ENCODE data around the gene CXorf58. TPM values are rescaled to one million over a fixed set of nuclear protein-coding genes. Genes with fewer than 3 reads are reported as not detected.
A peak's percentile ranks its signal among the peaks of the same experiment; 100 is the strongest.

CXorf58 gene
- total and polyA plus RNA-seq, 2 experiments from 2014 or later = 0.56 TPM; not detected in 1

DNA sequence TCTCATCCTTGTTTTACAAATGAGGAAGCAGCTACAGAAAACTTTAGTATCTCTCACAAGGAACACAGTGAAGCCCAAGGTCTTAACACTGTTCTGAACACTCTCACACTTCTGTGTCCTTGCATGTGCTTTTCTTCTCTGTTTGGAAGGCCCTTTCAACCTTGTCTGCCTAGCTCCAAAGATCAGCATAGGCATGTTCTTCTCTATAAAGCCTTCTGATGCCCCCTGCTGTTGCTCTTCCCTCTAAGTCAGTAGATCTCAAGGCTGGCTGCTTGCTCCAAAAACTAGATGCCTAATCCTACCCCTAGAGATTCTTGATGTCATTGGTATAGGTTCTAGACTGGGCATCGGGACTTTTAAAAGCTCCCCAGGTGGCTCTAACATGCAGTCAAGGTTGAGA, 6.0 kb upstream of the CXorf58 start (continued):
- TF ChIP-seq, protein P1, sequence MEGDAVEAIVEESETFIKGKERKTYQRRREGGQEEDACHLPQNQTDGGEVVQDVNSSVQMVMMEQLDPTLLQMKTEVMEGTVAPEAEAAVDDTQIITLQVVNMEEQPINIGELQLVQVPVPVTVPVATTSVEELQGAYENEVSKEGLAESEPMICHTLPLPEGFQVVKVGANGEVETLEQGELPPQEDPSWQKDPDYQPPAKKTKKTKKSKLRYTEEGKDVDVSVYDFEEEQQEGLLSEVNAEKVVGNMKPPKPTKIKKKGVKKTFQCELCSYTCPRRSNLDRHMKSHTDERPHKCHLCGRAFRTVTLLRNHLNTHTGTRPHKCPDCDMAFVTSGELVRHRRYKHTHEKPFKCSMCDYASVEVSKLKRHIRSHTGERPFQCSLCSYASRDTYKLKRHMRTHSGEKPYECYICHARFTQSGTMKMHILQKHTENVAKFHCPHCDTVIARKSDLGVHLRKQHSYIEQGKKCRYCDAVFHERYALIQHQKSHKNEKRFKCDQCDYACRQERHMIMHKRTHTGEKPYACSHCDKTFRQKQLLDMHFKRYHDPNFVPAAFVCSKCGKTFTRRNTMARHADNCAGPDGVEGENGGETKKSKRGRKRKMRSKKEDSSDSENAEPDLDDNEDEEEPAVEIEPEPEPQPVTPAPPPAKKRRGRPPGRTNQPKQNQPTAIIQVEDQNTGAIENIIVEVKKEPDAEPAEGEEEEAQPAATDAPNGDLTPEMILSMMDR (conservative IDR thresholded peaks at IDR 0.05; ENCODE audit: low read depth in 2 of 2) = peak; percentile 16 to 60; a peak in 3 of 4 replicates

DNA sequence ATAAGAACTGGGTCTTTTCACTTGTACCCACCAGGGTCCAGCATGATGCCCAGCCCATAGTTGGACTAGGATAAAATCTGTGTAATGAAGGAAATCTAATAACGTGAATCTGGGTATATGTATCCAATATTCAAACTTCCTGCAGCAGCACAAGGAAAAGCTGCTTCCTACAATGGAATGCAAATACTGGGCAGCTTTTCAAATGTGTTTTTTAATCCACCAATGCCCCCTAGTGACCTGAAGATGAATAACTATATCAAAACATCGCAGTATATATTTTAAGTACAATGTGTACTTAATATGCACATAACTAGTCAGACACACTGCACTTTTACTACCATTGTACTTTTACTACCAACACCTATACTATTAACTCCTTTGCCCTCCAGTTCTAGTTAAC, 5.4 kb upstream of the CXorf58 start:
- H3K4me2 ChIP-seq = 0 out of 2 replicates have a peak overlapping the region, but pooled peaks have one; percentile 55
- H3F3A ChIP-seq (replicated peaks; ENCODE audit: low read depth) = no peaks in the 10 kb centered on the region

DNA sequence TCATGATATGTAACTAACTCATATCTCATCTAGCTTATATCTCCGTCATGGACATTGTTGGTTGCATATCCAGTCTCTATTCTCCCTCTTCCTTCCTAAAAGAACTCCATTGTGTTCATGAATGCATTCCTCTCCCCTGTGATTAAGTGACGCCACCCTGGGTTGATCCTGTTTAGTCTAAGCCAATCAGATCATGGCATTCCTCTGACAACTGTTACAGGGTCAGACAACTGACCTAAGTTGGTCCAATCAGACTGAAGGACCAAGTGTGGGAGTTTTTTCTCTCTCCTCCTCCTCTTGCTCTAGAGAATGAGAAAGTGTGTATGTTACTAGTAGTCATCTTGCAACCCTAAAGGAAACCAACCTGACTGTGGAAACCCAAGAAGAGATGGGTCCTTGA, 3.7 kb upstream of the CXorf58 start:
- Histone ChIP-seq H3K4me2 (no peak overlapping the region), H3K27ac (ENCODE audit: low read depth) (no peak overlapping the region), H3F3A (replicated peaks; ENCODE audit: low read depth) (no peaks in the 10 kb centered on the region; the same call in 1 of the 2 replicates), H3K4me3 (no peak overlapping the region), H3K4me1 (ENCODE audit: insufficient read depth) (peaks cover 22% of the 10 kb centered on the region), H3K79me2 (replicated peaks; ENCODE audit: insufficient read depth) (peaks cover 39% of the 10 kb centered on the region), H4K20me1 (replicated peaks; ENCODE audit: insufficient read depth) (no peaks in the 10 kb centered on the region), H3K36me3 (ENCODE audit: insufficient read depth) (no peaks in the 10 kb centered on the region), H3K27me3 (ENCODE audit: insufficient read depth) (no peaks in the 10 kb centered on the region), H3K9me2 (ENCODE audit: insufficient read depth) (no peaks in the 10 kb centered on the region), H2AFZ (no peak overlapping the region)
- ATAC-seq (no peak), DNase-seq (ENCODE audit: low spot score) (no peak)
- no peaks in the 10 kb centered on the region for H3K9me3 Mint-ChIP-seq
- 0 out of 3 replicates have a peak, but pooled peaks cover 3% of the 10 kb centered on the region for H3K36me3 Mint-ChIP-seq (ENCODE audit: low read depth)
- H3K27ac Mint-ChIP-seq = no peak overlapping the region
- H3K4me3 Mint-ChIP-seq = no peak overlapping the region
- H3K4me1 Mint-ChIP-seq = peaks cover 22% of the 10 kb centered on the region; the same call in 2 of the 3 replicates
- no peaks in the 10 kb centered on the region for H3K27me3 Mint-ChIP-seq (ENCODE audit: insufficient read depth, low read depth, poor library complexity)
- TF ChIP-seq JUNB (IDR thresholded peaks at IDR 0.05; ENCODE audit: unreplicated experiment) (no peak), POLR2AphosphoS5 (IDR thresholded peaks at IDR 0.05; ENCODE audit: low read depth) (no peak)
- TF ChIP-seq, protein P2, sequence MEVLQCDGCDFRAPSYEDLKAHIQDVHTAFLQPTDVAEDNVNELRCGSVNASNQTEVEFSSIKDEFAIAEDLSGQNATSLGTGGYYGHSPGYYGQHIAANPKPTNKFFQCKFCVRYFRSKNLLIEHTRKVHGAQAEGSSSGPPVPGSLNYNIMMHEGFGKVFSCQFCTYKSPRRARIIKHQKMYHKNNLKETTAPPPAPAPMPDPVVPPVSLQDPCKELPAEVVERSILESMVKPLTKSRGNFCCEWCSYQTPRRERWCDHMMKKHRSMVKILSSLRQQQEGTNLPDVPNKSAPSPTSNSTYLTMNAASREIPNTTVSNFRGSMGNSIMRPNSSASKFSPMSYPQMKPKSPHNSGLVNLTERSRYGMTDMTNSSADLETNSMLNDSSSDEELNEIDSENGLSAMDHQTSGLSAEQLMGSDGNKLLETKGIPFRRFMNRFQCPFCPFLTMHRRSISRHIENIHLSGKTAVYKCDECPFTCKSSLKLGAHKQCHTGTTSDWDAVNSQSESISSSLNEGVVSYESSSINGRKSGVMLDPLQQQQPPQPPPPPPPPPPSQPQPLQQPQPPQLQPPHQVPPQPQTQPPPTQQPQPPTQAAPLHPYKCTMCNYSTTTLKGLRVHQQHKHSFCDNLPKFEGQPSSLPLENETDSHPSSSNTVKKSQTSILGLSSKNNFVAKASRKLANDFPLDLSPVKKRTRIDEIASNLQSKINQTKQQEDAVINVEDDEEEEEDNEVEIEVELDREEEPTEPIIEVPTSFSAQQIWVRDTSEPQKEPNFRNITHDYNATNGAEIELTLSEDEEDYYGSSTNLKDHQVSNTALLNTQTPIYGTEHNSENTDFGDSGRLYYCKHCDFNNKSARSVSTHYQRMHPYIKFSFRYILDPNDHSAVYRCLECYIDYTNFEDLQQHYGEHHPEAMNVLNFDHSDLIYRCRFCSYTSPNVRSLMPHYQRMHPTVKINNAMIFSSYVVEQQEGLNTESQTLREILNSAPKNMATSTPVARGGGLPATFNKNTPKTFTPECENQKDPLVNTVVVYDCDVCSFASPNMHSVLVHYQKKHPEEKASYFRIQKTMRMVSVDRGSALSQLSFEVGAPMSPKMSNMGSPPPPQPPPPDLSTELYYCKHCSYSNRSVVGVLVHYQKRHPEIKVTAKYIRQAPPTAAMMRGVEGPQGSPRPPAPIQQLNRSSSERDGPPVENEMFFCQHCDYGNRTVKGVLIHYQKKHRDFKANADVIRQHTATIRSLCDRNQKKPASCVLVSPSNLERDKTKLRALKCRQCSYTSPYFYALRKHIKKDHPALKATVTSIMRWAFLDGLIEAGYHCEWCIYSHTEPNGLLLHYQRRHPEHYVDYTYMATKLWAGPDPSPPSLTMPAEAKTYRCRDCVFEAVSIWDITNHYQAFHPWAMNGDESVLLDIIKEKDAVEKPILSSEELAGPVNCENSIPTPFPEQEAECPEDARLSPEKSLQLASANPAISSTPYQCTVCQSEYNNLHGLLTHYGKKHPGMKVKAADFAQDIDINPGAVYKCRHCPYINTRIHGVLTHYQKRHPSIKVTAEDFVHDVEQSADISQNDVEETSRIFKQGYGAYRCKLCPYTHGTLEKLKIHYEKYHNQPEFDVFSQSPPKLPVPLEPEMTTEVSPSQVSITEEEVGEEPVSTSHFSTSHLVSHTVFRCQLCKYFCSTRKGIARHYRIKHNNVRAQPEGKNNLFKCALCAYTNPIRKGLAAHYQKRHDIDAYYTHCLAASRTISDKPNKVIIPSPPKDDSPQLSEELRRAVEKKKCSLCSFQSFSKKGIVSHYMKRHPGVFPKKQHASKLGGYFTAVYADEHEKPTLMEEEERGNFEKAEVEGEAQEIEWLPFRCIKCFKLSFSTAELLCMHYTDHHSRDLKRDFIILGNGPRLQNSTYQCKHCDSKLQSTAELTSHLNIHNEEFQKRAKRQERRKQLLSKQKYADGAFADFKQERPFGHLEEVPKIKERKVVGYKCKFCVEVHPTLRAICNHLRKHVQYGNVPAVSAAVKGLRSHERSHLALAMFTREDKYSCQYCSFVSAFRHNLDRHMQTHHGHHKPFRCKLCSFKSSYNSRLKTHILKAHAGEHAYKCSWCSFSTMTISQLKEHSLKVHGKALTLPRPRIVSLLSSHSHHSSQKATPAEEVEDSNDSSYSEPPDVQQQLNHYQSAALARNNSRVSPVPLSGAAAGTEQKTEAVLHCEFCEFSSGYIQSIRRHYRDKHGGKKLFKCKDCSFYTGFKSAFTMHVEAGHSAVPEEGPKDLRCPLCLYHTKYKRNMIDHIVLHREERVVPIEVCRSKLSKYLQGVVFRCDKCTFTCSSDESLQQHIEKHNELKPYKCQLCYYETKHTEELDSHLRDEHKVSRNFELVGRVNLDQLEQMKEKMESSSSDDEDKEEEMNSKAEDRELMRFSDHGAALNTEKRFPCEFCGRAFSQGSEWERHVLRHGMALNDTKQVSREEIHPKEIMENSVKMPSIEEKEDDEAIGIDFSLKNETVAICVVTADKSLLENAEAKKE (CRISPR knock-in tag; IDR thresholded peaks at IDR 0.05) = no peak

More for the DNA sequence above, 5.4 kb upstream of the CXorf58 start:
- Histone ChIP-seq H4K20me1 (replicated peaks; ENCODE audit: insufficient read depth) (no peaks in the 10 kb centered on the region), H3K36me3 (ENCODE audit: insufficient read depth) (no peaks in the 10 kb centered on the region), H3K27ac (ENCODE audit: low read depth) (peak overlapping the region; percentile 81; the same call in 1 of the 2 replicates), H3K9me2 (ENCODE audit: insufficient read depth) (no peaks in the 10 kb centered on the region), H3K79me2 (replicated peaks; ENCODE audit: insufficient read depth) (peaks cover 48% of the 10 kb centered on the region), H2AFZ (no peak overlapping the region), H3K4me3 (no peak overlapping the region), H3K27me3 (ENCODE audit: insufficient read depth) (no peaks in the 10 kb centered on the region), H3K4me1 (ENCODE audit: insufficient read depth) (peaks cover 28% of the 10 kb centered on the region)
- Mint-ChIP-seq H3K27ac (no peak overlapping the region), H3K36me3 (ENCODE audit: low read depth) (0 out of 3 replicates have a peak, but pooled peaks cover 3% of the 10 kb centered on the region), H3K4me1 (peaks cover 24% of the 10 kb centered on the region; the same call in 2 of the 3 replicates), H3K27me3 (ENCODE audit: insufficient read depth, low read depth, poor library complexity) (no peaks in the 10 kb centered on the region), H3K9me3 (no peaks in the 10 kb centered on the region), H3K4me3 (no peak overlapping the region)
- ATAC-seq (peak; percentile 15; the same call in 2 of the 3 replicates), DNase-seq (ENCODE audit: low spot score) (peak; percentile 58)
- TF ChIP-seq CREB1 (CRISPR knock-in tag; IDR thresholded peaks at IDR 0.05; ENCODE audit: low read depth) = no peak
- TF ChIP-seq, protein P1 (conservative IDR thresholded peaks at IDR 0.05; ENCODE audit: low read depth in 2 of 2) = peak; percentile 57 to 59
- no peak for TF ChIP-seq POLR2AphosphoS5 (IDR thresholded peaks at IDR 0.05; ENCODE audit: low read depth)
